Body of pancreas (tissue), 4 donors: ENCODE data around the gene CEBPA. TPM values are rescaled to one million over a fixed set of nuclear protein-coding genes. Genes with fewer than 3 reads are reported as not detected.

Source experiments
- ATAC-seq: fragments of 150-250 bp; one replicate; pipeline ENCODE4 v1.9.1; 2016
- DNase-seq, 4 donors: peaks; one replicate each; pipeline ENCODE4 v3.0.0-alpha.2; 2019
- H3K27ac ChIP-seq, 4 donors: fragments of 200-600 bp; sonication (generic); 1 replicate in 3 of 4; 2 replicates in 1 of 4; pipeline versions ENCODE4 v1.5.1 to v1.6.1; 2016 to 2019; ENCODE audit warnings: mild to moderate bottlenecking in 1 of 4, mixed read lengths in 1 of 4, moderate library complexity in 1 of 4
- H3K27me3 ChIP-seq, 2 donors: fragments of 200-600 bp; sonication (generic); one replicate each; pipeline ENCODE4 v1.6.0; 2016; ENCODE audit warnings: mild to moderate bottlenecking in 1 of 2
- H3K36me3 ChIP-seq, 2 donors: fragments of 200-600 bp; sonication (generic); replicated peaks in 1 of 2; 2 replicates each; pipeline ENCODE4 v1.5.1; 2016; ENCODE audit warnings: low read depth in 2 of 2; ENCODE audit not compliant: insufficient read depth in 1 of 2
- H3K4me1 ChIP-seq: fragments of 200-600 bp; sonication (generic); one replicate; pipeline ENCODE4 v1.6.0; 2016
- H3K4me3 ChIP-seq, 2 donors: fragments of 200-600 bp; sonication (generic); 1 replicate in 1 of 2; 2 replicates in 1 of 2; pipeline ENCODE4 v1.5.1; 2016 to 2019
- H3K9me3 ChIP-seq, 3 donors: fragments of 200-600 bp; sonication (generic); 1 replicate in 2 of 3; 2 replicates in 1 of 3; pipeline ENCODE4 v1.5.1; 2016
- POLR2A ChIP-seq, 3 donors: fragments of 450-650 bp; IDR thresholded peaks; one replicate each; pipeline ENCODE4 v1.6.1; 2016; ENCODE audit warnings: antibody characterized with exemption in 3 of 3, mild to moderate bottlenecking in 2 of 3
- WGBS, 2 donors: methylation state at CpG; one replicate each; pipeline ENCODE4 v1.1.5; 2017; 5-methylcytosine and 5-hydroxymethylcytosine counted together
- intact Hi-C: fragments of 100-400 bp; cut with DNase I; formaldehyde crosslinking; loops from one replicate; pipeline ENCODE4 v1.15.1; 2023
- total RNA-seq, 2 donors: library from RNA; depleted of rRNA; stranded (reverse); fragments of >200 nt; gene quantifications; one replicate each; pipeline ENCODE4 v1.1.0, GENCODE V29; 2016
- TF ChIP-seq, protein P1 (sequence below), 7 experiments: fragments of 450-650 bp in 4 of 7; fragments of 200-600 bp in 3 of 7; sonication (generic) in 3 of 7; IDR thresholded peaks; one replicate each; pipeline ENCODE4 v1.5.1; 2016 to 2019; ENCODE audit warnings: antibody characterized with exemption in 7 of 7

CEBPA gene
- total RNA-seq, 2 donors from 2014 or later = 12.5 to 73.2 TPM

DNA sequence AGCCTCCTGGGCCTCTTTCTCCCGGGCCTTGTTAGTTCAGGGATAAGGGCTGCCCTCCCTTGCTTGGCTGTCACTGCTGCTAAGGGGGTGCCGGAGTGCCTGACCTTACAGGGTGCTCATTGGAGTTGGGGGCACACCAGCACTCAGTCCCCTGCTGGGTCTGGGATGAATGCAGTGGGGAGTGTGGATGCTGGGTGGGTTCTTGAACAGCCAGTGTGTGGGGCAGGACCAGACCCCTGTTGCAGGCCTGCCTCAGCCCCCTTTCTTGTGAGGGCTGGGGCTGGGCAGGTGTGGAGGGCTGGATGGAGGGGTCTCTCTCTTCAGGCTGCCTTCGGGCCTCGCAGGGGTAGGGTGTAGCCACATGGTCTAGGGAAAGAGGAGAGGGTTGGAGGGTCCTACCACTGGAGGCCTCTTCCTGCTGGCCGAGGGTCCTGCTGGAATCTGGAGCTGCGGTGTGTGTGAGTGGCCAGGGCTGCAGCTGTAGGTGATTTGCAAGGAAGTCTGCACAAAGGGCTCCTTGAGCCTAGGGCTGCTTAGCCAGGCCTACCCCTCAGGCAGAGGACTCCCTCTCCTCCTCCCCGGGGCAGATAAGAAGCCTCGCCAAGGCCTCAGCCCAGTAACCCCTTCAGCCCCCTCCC, 3.2 kb downstream of the CEBPA start:
- no peak for ATAC-seq
- Histone ChIP-seq H3K4me1 (peaks cover 42% of the 10 kb centered on the region), H3K27me3 (no peaks in the 10 kb centered on the region), H3K36me3 (no peaks in the 10 kb centered on the region), H3K27ac (no peak overlapping the region), H3K9me3 (no peaks in the 10 kb centered on the region), H3K4me3 (no peak overlapping the region)
- intact Hi-C loops = loop anchor here (10.0 kb wide), 1 partner anchor 66 kb away; no protein-coding TSS in a partner anchor
- WGBS, 2 donors = 57 to 66% methylated on average over 8 of the region's 8 CpGs
- no peak for TF ChIP-seq POLR2A (IDR thresholded peaks at IDR 0.05)
- TF ChIP-seq, protein P1, sequence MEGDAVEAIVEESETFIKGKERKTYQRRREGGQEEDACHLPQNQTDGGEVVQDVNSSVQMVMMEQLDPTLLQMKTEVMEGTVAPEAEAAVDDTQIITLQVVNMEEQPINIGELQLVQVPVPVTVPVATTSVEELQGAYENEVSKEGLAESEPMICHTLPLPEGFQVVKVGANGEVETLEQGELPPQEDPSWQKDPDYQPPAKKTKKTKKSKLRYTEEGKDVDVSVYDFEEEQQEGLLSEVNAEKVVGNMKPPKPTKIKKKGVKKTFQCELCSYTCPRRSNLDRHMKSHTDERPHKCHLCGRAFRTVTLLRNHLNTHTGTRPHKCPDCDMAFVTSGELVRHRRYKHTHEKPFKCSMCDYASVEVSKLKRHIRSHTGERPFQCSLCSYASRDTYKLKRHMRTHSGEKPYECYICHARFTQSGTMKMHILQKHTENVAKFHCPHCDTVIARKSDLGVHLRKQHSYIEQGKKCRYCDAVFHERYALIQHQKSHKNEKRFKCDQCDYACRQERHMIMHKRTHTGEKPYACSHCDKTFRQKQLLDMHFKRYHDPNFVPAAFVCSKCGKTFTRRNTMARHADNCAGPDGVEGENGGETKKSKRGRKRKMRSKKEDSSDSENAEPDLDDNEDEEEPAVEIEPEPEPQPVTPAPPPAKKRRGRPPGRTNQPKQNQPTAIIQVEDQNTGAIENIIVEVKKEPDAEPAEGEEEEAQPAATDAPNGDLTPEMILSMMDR (IDR thresholded peaks at IDR 0.05) = no peak
- DNase-seq = peak in 1 of 4 donors; percentile 10

DNA sequence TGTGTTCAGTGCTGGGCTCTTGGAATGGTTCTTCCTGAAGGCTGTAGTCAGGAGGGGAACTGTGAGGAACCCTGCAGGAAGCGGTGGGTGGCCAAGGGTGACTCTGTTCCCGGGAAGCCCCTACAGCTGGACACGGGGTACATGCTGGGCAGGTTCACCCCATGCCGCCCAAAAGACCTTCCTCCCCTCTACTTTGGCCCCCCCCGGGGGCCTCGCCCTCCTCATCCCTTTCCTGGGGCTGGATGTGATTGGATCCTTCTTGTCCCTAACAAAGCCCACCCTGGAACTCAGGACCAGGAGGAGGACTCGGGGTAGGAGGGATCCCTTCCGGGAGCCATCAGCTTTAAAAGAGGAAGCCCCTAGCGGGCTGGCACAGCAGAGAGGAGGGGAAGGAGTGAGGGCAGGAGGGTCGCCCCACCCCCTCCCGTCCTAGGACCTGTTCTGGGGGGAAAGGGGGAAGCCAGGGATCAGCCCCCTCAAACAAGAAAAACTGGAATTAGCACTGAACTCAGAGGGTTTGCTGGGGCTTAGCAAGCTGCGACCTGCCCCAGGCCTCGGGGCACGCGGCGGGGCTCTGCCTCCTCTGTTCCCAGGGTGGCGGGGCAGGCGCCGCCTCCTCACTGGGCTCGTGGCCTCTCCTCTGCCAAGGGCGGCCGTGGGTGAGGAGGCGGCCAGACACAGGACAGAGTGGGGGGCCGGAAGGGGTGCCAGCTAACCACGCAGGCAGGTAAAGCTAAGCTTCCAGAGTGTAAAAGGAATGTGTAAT, 4.0 kb downstream of the CEBPA start:
- WGBS, 2 donors = 65 to 85% methylated on average over 17 to 24 of the region's 25 CpGs
- no peaks in the 10 kb centered on the region for H3K9me3 ChIP-seq
- intact Hi-C loops = loop anchor here (10.0 kb wide), 1 partner anchor 66 kb away; no protein-coding TSS in a partner anchor
- peaks cover 42% of the 10 kb centered on the region for H3K4me1 ChIP-seq
- ATAC-seq = no peak
- no peaks in the 10 kb centered on the region for H3K27me3 ChIP-seq
- TF ChIP-seq, protein P1 (IDR thresholded peaks at IDR 0.05) = no peak
- no peak for TF ChIP-seq POLR2A (IDR thresholded peaks at IDR 0.05)
- no peaks in the 10 kb centered on the region for H3K36me3 ChIP-seq
- peak in 1 of 4 donors; percentile 11 for DNase-seq
- H3K4me3 ChIP-seq = no peak overlapping the region
- H3K27ac ChIP-seq = no peak overlapping the region

DNA sequence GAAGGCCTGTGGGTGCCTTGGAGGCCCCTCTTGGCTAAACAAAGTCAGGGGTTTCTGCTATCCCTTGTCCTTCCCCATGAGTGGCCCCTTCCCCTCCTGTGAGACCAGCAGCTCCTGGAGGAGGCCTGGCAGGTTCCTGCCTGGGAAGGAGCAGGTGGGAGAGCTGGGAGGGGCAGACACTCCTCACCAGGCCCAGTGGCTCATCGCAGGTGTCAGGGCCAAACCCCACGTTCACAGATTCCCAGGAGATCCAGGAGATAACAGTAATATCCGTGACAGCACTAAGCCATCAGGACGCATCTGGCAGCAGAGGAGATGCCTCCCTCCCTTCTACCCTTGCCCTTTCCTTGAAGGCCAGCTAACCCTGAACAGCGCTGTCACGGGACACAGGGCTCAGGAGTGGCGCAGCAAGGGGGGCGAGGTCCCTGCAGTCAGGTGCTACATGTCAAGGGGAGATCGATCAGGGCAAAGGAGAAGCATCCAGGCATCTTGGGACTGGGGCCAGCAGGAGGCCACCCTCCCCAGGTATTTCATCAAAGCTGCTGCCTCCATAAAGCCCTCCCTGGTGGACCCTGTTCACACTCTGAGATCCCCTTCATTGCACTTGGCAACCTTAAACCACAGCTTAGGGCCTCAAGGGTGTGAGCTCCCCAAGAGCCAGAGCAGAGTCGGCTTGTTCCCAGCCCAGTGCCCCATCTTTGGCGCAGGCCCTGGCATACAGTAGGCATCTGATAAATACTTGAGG, 4.8 kb downstream of the CEBPA start:
- Histone ChIP-seq H3K27ac (no peak overlapping the region), H3K4me3 (no peak overlapping the region), H3K36me3 (no peaks in the 10 kb centered on the region), H3K9me3 (no peaks in the 10 kb centered on the region), H3K4me1 (peaks cover 44% of the 10 kb centered on the region), H3K27me3 (no peaks in the 10 kb centered on the region)
- intact Hi-C loops = loop anchor here (10.0 kb wide), 1 partner anchor 67 kb away; no protein-coding TSS in a partner anchor
- ATAC-seq = no peak
- TF ChIP-seq, protein P1 (IDR thresholded peaks at IDR 0.05) = no peak
- no peak for TF ChIP-seq POLR2A (IDR thresholded peaks at IDR 0.05)
- no peak for DNase-seq
- WGBS, 2 donors = 52 to 60% methylated on average over 7 to 11 of the region's 11 CpGs

DNA sequence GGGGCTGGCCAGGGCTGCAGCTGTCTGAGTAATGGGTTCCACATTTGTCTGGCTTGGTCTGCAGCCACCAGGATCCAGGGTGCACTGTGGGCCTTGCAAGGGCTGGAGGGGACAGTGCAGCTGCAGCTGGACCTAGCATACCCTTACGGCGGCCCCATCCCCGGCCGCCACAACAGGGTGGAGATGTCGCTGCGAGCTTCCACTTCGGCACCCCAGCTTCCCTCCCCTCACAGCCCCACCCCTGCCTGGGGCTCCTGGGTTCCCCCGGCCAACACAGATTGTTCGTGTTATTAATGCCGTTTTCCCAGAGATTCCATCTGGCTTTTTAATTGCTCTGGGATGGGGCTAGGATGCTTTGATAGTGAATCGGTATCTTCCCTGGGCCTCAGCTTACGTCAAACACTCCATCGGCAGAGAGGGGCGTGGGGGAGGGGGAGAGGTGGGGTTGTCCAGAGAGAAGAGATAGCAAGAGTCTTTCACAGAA, 5.8 kb downstream of the CEBPA start:
- 83 to 86% methylated on average over 7 to 14 of the region's 14 CpGs for WGBS, 2 donors
- intact Hi-C loops = loop anchor here (10.0 kb wide), 1 partner anchor 68 kb away; no protein-coding TSS in a partner anchor

More for the DNA sequence above, 5.8 kb downstream of the CEBPA start:
- peaks cover 48% of the 10 kb centered on the region for H3K4me1 ChIP-seq
- DNase-seq = no peak
- H3K4me3 ChIP-seq = no peak overlapping the region
- H3K27ac ChIP-seq = no peak overlapping the region
- H3K36me3 ChIP-seq = no peaks in the 10 kb centered on the region
- H3K9me3 ChIP-seq = no peaks in the 10 kb centered on the region
- H3K27me3 ChIP-seq = no peaks in the 10 kb centered on the region
- no peak for ATAC-seq
- TF ChIP-seq POLR2A (IDR thresholded peaks at IDR 0.05) = no peak
- TF ChIP-seq, protein P1 (IDR thresholded peaks at IDR 0.05) = no peak
